NCI-H345 treated with DMSO at 0.1 percent for 48 hours (cell line): ENCODE data around the gene SPRED2.
"Not testable (repeated sequence)": the region's sequence is repeated elsewhere in the genome, so short reads cannot be mapped to it uniquely, and the experiment has no call there.

Source experiments
- DNase-seq: peaks from one replicate; lab custom pipeline; 2025; ENCODE audit not compliant: unreplicated experiment; lab: John Stamatoyannopoulos, UW

The SPRED2 gene

DNA sequence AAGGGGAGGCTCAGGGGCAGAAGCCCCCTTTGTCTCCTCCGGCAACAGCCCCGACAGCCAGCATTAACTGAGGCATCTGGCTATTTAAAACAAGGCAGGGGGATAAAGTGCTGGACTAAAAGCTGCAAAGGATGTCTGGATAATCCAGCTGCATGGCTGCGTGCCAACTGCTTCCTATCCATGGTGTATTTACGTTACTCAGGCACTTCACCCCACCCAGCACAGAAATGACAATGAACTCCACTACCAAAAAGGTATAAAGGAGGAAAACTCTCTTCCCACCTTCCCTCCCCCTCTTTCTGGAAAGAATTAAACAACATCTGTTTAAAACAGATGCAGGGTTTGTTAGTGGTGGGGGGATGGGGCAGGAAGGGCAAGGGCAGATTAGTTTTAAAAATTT is 82.5 kb downstream of the SPRED2 start:
- peak; percentile 76 for DNase-seq

DNA sequence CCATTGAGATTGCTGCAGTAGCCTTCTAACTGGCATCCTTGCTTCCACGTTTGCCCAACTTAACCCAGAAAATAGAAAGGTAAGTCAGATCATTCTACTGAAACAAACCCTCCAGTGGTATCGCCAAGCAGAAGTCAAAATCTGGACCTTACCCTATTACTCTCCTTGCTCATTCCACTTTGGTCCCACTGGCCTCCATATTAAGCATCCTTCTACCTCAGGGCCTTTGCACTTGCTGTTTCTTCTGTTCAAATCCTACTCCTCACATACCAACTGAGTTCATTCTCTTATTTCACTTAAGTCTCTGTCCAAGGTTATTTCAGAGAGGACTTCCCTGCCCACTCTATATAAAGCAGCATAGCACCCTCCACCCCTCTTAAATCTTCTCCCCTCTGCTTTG is 84.5 kb downstream of the SPRED2 start:
- no peak for DNase-seq

DNA sequence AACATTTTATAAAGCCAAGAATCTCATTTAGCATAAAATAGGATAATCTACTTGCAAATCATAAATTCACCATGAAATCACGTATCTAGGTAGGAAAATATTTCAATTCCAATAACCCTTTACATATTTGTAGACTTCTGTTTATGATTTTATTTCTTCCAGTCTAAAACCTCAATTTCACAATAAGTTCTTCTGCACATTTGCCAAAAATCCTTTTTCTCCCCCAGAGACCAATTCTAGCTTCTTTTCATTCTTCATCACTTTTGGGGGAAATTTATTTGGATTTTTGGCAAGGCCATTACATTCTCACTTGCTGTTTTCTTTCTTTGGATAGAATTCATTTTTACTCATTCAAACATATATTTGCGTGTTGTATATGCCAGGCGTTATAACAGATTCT is 86.8 kb downstream of the SPRED2 start:
- DNase-seq: no peak

DNA sequence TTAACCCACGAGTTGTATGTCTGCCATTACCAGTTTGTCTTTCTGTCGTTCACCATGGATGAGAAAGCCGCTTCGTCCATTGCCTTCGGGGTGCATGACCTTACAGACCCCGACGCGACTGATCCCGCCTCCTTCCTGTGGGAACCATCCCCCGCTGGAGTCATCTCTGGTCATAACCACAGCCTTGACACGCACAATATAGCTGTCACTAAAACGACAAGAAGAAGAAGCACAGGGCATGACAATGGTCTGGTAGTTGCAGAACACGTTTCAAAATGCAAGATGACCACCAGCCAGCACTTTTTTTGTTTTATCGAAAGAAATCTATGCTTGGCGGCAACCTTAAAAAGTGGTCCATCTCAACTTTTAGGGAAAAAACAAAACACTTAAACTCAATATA is 87.7 kb downstream of the SPRED2 start:
- no peak for DNase-seq

DNA sequence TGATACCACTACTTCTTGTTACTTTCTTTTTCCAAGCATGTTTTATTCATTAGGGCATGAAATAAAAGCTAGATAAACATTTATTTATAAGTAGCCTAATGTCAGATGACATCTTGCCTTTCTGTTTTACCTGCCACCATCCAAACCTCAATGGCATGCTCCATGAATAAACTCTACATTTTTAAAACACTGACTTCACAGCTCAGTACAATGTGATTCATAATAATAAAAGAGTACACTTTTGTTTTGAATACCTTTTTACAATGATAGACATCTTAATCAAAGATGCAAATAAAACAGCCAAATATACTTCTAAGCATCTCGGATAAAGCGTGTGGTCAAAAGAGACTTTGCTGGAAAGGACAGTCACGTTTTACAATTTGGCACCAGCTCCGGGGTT is 88.2 kb downstream of the SPRED2 start:
- DNase-seq: no peak

DNA sequence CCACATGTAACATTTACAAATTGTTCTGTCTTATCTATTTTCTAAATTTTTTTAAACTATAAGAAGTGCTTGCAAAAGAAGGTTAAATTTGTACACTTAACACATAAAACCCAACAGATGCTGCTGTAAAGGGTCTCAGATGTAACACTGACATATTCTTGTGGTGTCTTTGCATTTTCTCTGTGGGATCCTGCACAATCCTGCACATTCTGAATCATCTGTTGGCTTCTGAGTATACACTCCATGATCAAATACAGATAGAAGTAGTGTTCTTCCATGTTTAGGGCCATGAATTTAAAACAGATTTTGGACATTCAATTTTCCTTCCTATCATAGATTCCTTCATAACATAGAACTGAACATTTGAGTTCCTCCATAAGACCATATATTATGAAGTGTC is 89.0 kb downstream of the SPRED2 start:
- no peak for DNase-seq

DNA sequence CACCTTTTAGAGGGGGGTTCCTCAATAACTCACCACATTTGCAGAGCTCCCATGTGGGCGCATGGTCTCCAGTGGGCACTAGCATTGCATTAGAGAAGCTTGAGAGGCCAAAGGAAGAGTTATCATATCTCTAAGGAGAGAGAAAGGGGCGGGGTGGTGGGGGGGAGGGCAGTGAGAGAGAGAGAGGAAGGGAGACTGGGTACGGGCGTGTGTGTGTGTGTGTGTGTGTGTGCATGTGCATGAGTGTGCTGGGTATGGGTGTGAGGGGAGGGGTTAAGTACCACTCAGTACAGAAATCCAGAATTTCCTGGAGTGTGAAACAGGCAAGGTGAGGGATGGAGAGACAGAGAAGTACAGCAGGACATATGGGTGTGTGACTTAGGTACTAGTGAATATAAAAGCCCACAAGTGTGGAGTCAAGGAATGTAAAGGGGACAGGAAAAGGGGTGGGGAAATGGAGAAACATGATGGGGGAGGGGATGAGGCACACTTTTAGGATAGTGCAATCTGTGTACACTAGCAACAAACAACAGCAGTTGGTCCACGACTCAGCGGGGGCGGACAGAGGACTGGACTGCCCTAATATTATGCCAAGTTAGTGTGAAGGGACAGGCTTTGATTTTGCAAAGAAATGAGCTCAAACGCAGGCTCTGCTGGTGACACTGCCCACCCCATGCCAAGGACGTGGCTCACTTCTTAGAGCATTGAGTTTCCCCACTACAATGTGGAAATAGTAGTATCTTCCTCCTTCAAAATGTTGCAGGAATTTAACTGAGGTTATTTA is 91.3 kb downstream of the SPRED2 start:
- DNase-seq: no peak

DNA sequence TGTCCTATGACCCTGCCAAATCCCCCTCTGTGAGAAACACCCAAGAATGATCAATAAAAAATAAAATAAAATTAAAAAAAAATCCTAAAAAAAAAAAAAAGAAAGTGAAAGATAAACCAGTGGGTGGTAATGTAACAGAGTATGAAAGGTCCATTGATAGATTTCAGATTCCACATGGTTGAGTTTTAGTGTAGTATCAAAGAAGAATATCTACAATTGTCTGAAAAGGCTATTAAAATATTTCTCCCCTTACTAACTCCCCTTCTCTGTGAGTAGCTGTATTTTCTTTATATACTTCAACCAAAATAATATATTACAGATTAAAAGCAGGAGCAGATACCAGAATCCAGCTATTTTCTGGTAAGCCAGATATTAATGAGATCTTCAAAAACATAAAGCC is 92.8 kb downstream of the SPRED2 start:
- no peak for DNase-seq

DNA sequence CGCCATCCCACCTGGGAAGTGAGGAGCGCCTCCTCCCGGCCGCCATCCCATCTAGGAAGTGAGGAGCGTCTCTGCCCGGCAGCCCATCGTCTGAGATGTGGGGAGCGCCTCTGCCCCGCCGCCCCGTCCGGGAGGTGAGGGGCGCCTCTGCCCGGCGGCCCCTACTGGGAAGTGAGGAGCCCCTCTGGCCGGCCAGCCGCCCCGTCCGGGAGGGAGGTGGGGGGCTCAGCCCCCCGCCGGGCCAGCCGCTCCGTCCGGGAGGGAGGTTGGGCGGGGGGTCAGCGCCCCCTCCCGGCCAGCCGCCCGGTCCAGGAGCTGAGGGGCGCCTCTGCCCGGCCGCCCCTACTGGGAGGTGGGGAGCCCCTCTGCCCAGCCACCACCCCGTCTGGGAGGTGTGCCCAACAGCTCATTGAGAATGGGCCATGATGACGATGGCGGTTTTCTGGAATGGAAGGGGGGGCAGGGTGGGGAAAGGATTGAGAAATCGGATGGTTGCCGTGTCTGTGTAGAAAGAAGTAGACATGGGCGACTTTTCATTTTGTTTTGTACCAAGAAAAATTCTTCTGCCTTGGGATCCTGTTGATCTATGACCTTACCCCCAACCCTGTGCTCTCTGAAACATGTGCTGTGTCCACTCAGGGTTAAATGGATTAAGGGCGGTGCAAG is 93.4 kb downstream of the SPRED2 start:
- not testable (repeated sequence) for DNase-seq

DNA sequence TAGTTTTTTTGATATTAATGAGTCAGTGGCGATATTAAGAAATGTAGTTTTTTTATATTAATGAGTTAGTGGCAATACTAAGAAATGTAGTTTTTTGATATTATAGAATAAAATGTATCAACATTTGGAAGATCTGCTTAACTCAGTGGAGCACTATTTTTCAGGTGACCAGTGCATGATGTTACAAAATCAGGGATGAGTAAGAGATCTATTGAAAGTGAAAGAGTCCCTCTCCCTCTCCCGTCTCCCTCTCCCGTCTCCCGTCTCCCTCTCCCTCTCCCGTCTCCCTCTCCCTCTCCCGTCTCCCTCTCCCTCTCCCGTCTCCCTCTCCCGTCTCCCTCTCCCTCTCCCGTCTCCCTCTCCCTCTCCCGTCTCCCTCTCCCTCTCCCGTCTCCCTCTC is 94.5 kb downstream of the SPRED2 start:
- not testable (repeated sequence) for DNase-seq

DNA sequence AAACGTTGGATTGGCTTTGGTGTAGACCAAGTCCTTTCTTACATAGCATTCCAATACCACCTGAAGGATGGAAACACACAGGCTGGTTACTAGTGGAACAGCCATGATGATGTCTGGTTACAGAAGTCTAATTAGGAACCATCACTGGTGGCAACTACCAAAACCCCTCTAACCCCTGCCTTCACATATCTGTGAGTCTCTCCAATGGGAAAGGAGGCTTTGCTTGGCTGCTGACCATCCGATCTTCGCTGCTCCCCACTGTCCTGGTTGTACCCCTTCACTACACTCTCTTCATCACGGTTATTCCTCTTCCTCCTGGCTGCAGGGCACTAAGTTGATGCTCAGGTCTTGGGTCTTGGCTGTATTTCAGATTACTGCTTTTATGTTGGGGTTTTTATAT is 97.7 kb downstream of the SPRED2 start:
- DNase-seq: no peak

DNA sequence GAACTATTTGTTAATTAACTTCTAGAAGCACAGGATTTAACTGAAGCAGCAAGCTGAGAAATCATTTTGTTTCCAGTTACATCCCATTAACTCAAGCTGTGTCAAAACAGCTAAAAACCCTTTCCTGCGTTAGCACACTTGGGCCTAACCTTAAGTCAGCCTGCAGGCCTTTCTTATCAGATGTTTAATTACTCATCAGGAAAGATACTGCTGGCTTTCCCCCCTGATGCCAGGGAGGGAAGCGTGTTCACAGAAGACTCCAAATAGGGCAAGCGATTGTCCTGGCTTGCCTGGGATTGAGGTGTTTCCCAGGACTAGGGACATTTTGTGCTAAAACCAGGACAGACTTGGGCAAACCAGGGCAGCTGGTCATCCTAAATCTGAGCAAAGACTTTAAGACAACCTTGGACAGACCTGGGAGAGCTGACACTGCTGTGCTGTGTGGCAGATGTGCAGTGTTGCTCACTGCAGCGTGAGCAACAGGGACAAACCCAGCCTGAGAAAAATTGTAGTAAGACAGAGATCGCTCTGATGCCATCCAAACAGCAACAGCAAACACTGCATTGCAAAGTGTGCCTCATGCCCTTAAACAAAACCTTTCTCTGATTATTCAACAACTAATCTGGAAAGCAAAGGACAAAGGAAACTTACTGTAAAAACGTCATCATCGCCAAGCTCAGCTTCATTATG is 100.9 kb downstream of the SPRED2 start:
- DNase-seq: no peak

DNA sequence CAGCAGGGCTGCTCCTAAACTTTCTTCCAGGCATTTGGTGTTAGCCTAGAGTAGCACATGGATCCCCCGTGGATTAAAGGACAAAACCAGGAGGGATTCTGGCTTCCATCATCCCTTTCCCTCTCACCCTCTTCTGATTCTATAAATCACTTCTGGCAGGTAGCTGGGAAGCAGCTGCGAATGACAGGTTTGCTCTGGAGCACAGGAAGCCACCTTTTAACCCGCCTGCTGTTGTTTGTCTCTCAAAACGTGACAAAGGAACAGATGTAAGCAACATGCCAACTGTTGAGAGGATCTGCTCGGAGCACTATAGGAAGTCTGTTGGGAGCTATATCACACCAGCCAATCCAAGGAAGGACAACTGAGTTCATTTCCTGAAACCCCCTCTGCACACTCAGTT is 102.9 kb downstream of the SPRED2 start:
- DNase-seq: peak; percentile 24

DNA sequence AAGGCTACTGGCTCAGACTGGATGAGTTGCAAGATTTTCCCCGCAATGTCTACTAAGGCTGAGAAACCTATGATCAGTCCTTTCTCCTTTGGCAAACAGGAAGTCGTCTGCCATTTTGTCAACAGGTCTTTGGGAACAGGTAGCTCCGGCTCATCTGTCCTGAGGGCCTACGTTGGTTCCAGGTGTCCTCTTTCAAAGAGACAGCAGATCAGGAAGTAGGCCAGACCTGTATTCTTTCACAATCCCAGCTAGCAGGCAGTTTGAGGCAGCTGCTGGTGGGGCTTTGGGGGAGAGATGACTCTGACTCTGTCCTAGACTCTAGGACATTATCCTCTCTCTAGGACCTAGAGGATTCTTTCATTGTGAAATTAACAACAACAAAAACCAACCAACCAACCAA is 106.1 kb downstream of the SPRED2 start:
- no peak for DNase-seq

DNA sequence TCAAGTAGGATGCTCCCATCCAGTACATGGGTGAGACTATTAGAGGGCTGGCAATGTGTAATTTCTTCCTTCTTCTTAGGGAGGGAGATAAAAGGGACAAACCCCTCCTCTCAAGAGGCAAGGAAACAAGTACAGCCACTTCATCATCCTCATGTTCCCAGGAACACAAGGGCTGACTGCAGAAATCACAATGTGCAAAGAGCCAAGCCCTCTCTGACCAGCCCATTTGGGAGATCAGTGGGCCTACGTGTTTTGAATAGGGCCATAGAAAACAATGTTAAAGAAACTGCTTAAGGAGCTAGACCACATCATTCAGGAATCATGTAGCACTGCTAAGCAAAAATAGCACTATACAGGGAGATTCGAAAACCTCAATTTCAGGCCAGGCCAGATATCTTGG is 107.3 kb downstream of the SPRED2 start:
- DNase-seq: no peak

DNA sequence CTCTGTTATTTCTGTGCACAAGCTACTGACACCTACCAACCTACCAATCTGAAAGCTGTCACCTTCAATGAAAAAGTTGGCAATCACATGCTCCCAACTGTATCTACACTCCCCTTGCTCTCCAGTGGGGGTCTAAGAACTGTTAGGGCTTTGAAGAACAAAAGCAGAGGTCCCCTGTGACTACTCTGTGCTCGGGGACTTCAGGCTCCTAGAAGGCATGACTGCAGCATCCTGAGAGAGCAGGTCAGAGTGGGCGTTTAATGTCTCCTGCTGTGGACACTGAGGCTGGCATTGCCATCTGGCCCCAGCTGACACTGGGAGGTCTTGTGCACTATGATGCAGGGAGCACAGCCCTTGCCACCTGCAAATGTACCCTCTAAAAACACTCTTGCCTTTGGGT is 111.5 kb downstream of the SPRED2 start:
- DNase-seq: no peak

DNA sequence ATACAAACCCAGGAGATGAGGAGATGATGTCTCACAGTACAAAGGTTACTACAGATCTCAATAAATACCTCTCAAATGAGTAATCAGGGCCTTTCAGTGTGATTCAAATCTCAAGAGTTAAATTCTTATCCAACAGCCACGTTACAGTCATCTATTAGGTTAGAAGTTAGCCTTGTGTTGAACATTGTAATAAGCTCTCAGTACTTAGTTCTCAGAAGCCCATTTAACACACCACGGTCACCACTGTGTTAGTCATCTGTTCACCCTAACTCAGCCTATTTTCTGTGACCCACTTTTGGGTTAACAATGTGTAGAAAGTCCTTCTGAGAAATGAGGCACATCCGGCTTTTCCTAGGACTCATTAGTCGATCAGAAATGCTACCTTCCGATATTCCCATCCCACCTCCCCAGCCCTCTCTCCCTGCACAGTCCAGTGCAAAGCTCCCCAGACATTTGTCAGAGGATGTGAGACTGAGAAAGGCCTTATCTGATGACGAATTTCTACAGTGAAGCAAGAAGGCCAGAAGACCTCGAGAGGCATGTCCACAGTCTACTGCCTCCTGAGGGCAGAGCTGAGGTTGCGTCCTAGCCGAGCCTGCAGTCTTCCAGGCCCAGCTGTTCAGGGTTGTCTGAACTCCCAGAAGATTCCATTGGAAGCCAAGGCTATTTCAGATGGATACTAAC is 112.2 kb downstream of the SPRED2 start:
- no peak for DNase-seq

DNA sequence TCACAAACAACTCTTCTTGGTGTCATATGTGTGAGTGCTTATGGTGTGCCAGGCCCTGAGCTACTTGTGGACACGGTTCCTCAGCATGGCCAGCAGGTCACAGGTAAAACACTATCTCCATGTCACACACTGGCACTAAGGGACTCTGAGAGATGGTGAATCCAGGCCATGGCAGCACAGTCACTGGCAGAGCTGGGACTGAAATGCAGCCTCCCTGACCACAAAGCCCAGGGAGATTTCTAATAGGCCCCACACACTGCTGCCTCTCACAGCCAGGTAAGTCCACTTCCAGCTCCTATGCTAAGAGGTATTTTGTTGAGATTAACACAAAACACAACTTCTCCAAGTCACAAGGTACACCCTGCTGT is 112.7 kb downstream of the SPRED2 start:
- no peak for DNase-seq

DNA sequence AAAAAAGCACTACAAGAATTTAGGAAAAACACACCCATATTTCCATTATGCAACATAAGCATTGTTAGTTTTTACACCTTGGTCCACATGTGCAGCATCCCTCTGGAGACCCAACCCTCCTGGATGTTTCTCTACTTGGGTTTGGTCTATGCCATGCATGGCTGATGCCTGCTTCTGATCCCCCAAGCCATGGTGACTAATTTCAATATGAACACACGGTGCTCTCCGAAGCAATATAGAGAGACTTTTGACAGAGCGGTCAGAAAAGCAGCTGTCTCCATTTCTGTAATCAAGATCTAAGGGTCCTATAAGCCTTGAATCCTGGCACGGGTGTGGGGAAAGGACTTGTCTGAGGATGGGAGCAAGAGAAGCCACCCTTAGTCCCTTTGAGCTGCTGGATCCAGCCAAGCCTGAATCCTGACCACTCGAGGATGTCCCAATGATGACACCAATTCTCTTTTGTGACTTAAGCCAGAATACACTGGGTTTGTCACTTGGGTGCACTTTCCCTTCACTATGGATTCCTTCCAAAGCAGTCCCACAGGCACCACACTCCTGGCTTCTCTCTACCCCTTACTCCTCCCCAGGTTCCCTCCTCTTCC is 113.2 kb downstream of the SPRED2 start:
- no peak for DNase-seq

DNA sequence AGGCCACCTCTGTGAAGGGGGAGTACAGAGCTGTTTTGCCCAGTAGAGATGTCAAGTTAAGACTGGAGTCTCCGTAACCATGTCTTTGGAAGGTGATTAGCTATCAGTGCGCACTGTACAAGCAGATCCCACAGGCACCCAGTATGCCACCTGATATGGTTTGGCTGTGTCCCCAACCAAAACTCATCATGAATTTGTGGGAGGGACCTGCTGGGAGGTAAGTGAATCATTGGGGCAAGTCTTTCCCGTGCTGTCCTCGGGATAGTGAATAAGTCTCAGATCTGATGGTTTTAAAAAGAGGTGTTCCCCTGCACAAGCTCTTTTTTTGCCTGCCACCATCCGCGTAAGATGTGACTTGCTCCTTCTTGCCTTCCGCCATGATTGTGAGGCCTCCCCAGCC is 114.6 kb downstream of the SPRED2 start:
- no peak for DNase-seq

DNA sequence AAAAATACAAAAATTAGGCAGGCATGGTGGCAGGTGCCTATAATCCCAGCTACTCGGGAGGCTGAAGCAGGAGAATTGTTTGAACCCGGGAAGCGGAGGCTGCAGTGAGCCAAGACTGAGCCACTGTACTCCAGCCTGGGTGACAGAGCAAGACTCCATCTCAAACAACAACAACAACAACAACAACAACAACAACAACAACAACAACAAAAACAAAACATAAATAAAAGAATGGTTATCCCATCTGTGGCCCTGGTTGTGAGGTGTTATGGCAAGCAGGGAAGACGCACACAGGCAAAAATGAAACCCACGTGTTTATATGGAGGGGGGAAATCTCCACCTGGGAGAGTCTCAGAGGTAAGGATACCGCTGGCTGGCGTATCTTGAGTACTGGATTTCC is 115.0 kb downstream of the SPRED2 start:
- not testable (repeated sequence) for DNase-seq
